HG02981 (cell line): Measurements from ENCODE around the gene PALM3.

Experiments used
- ATAC-seq: cut with Tn5 transposase; IDR thresholded peaks from one replicate; pipeline ENCODE4 v1.9.1; 2021; ENCODE audit warnings: mild to moderate bottlenecking, moderate library complexity; ENCODE audit not compliant: unreplicated experiment

PALM3 gene

GRCh38 chr19:14004619-14005348 is 57.1 kb downstream of the PALM3 start:
- no peak for ATAC-seq
